Gastroesophageal sphincter (tissue), 3 donors: ENCODE results near the gene LAMA3.

ENCODE experiments used
- EP300 ChIP-seq: sonication (generic); formaldehyde crosslinking; IDR thresholded peaks from one replicate; pipeline ENCODE4 v1.6.1; 2017; ENCODE audit warnings: antibody characterized with exemption, mild to moderate bottlenecking
- POLR2A ChIP-seq, 2 donors: fragments of 450-650 bp; IDR thresholded peaks; one replicate each; pipeline ENCODE4 v1.6.1; 2017; ENCODE audit warnings: antibody characterized with exemption in 2 of 2, mild to moderate bottlenecking in 2 of 2, moderate library complexity in 1 of 2
- POLR2AphosphoS5 ChIP-seq: sonication (generic); formaldehyde crosslinking; IDR thresholded peaks from one replicate; pipeline ENCODE4 v1.6.1; 2017; ENCODE audit warnings: antibody characterized with exemption
- TF ChIP-seq, protein P1 (sequence below), 4 experiments: fragments of 200-600 bp in 2 of 4; fragments of 450-650 bp in 2 of 4; sonication (generic) in 1 of 4; IDR thresholded peaks; one replicate each; pipeline ENCODE4 v1.5.1; 2017 to 2019; ENCODE audit warnings: antibody characterized with exemption in 4 of 4, mild to moderate bottlenecking in 2 of 4, moderate library complexity in 2 of 4

DNA sequence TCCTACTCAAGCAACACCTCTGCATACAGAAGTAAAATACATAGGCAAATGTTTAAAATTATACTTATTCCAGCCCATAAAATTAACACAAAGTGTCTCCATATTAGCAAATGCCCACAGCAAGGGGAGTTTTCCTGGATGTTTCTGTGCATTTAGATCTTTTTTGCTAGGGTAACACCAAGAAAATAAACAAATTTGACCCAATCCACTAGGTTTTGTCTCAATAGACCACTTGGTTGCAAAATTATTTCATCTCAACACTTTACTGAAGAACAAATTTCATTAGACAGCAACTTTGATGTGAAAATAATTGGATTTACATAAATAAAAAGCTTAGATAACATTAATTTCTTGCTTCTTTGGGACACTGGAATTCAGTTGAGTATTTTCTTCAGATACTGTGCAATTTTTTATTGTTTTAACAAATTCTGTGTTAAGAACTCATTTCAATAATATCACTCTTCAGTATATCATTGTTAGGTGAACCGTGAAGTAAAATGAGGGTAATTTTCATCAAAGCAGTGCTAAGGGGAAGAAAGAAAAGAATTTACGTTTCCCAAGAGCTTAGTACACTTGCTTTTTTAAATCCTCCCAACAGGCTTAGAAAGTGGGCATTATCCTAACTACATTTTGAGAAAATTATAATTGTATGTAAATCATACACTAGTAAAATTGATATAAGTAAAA, 191.8 kb downstream of the LAMA3 start:
- TF ChIP-seq, protein P1, sequence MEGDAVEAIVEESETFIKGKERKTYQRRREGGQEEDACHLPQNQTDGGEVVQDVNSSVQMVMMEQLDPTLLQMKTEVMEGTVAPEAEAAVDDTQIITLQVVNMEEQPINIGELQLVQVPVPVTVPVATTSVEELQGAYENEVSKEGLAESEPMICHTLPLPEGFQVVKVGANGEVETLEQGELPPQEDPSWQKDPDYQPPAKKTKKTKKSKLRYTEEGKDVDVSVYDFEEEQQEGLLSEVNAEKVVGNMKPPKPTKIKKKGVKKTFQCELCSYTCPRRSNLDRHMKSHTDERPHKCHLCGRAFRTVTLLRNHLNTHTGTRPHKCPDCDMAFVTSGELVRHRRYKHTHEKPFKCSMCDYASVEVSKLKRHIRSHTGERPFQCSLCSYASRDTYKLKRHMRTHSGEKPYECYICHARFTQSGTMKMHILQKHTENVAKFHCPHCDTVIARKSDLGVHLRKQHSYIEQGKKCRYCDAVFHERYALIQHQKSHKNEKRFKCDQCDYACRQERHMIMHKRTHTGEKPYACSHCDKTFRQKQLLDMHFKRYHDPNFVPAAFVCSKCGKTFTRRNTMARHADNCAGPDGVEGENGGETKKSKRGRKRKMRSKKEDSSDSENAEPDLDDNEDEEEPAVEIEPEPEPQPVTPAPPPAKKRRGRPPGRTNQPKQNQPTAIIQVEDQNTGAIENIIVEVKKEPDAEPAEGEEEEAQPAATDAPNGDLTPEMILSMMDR (IDR thresholded peaks at IDR 0.05): no peak
- TF ChIP-seq EP300 (no peak), POLR2AphosphoS5 (no peak), POLR2A (IDR thresholded peaks at IDR 0.05) (no peak)
